ENCODE measurements around the gene RSPH10B. TPM values are rescaled to one million over a fixed set of nuclear protein-coding genes. Genes with fewer than 3 reads are reported as not detected.
A peak's percentile ranks its signal among the peaks of the same experiment; 100 is the strongest.
"Not testable (repeated sequence)": the region's sequence is repeated elsewhere in the genome, so short reads cannot be mapped to it uniquely, and the experiment has no call there.

The RSPH10B gene
- not detected for total RNA-seq

DNA sequence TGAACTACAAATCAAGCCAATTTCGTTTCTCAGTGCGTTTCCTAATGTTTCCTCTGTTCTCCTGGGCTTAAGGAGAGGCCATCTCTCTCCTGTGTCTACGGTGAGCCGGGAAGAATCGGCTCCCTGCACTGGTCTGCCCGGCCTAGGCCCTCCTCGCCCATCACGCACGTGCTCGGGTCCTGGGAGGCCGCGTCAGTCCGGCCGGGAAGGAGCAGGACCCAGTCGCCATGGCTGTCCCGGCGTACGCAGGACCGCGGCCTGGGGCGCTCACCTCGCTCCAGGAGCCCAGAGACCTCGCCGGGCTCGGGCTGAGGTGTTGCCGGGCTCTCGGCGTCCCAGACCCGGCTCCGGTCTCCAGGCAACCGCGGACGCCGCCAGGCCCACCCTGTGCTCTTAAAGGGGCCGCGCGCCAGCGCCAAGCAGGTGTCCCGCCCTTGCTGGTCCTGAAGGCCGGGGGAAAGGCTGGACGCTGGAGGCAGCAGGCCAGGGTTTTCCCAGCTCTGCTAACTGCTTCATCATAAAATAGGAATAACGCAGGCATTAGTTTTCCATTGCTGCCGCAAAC lies at the start of gene RSPH10B:
RSPH10B (minus strand) TSS at position 343 of the 565 bp plus-strand sequence. CDS start 3,573 bp downstream, outside the sequence.
- H3K36me3 ChIP-seq; H3K27ac ChIP-seq (replicated peaks in 1 of 4); H3K9me3 ChIP-seq; DNase-seq (ENCODE audit: extremely low spot score); intact Hi-C loops (cut with DNase I); H3K4me1 ChIP-seq; H3K27me3 ChIP-seq: not testable (repeated sequence)
- WGBS: no CpG with 5 or more reads among the region's 43 CpGs
- H3K4me3 ChIP-seq: peak within 1 kb of the TSS in 2 of 4 donors; percentile 27 to 43

DNA sequence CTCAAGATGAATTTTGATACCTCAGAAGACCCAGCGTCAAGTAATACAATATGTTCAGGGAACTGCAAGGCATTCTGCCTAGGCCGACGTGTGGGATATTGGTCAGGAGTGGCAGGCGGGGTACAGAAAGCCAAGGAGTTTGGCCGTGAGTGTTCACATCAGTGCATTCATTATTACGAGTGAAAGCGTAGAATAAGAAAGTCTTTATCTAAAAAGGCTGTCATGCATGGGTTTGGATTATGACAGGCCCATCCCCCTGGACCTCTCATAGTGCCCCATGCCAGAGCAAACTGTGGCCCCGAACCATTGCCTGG lies 46.1 kb upstream of the RSPH10B start:
- Histone ChIP-seq H3K9me3 (no peaks in the 10 kb centered on the region), H3K4me3 (no peak overlapping the region), H3K4me1 (peaks cover 14 to 32% (median 22%) of the 10 kb centered on the region in 4 donors), H3K27me3 (no peaks in the 10 kb centered on the region), H3K36me3 (peaks cover 38 to 81% (median 70%) of the 10 kb centered on the region in 4 donors), H3K27ac (replicated peaks in 1 of 4) (peak overlapping the region in 2 of 4 donors; percentile 58 to 59)
- 91% methylated on average over 7 of the region's 8 CpGs for WGBS
- TF ChIP-seq EP300 (IDR thresholded peaks at IDR 0.05): no peak
- DNase-seq (ENCODE audit: extremely low spot score): no peak
- intact Hi-C loops (cut with DNase I): no loop called here

DNA sequence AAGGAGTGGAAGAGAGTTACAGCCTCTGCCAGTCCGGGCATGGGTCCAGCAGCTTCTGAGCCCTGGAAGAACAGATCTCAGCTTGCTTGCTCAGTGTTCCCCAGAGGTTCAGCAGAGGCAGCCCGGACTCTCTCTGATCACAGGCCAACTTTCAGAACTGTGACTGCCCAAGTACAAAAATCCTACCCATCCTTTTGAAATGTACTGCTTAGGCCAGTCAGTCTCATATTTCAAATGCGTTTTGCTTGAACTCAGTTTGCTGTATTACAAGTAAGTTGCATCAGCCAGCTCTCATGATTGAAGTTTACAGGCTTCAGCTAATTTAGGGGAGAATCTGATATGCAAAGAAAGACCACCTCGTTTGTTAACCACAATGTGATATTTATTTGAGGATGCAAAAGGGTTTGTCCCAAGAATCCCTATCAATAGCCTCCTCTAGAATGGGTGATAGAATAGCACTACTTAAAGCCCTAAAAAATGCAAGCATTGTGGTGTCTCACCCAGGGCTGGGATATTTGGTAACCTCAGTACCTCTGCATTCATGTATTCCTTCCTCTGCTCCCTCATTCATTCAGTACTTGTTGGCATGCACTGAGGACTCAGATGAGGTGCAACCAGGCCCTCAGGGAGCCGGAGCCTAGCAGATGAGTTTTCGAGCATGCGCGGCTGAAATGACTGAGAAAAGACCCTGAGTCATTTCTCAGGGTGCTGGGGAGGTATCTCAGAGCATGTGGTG lies 45.6 kb upstream of the RSPH10B start:
- Histone ChIP-seq H3K36me3 (peaks cover 34 to 77% (median 66%) of the 10 kb centered on the region in 4 donors), H3K9me3 (no peaks in the 10 kb centered on the region), H3K27ac (replicated peaks in 1 of 4) (peak overlapping the region; percentile 37 to 59 (median 56)), H3K4me3 (no peak overlapping the region), H3K27me3 (no peaks in the 10 kb centered on the region), H3K4me1 (peaks cover 14 to 34% (median 25%) of the 10 kb centered on the region in 4 donors)
- intact Hi-C loops (cut with DNase I): no loop called here
- TF ChIP-seq, protein P1, sequence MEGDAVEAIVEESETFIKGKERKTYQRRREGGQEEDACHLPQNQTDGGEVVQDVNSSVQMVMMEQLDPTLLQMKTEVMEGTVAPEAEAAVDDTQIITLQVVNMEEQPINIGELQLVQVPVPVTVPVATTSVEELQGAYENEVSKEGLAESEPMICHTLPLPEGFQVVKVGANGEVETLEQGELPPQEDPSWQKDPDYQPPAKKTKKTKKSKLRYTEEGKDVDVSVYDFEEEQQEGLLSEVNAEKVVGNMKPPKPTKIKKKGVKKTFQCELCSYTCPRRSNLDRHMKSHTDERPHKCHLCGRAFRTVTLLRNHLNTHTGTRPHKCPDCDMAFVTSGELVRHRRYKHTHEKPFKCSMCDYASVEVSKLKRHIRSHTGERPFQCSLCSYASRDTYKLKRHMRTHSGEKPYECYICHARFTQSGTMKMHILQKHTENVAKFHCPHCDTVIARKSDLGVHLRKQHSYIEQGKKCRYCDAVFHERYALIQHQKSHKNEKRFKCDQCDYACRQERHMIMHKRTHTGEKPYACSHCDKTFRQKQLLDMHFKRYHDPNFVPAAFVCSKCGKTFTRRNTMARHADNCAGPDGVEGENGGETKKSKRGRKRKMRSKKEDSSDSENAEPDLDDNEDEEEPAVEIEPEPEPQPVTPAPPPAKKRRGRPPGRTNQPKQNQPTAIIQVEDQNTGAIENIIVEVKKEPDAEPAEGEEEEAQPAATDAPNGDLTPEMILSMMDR (IDR thresholded peaks at IDR 0.05): no peak
- TF ChIP-seq POLR2A (IDR thresholded peaks at IDR 0.05; ENCODE audit: low read depth) (no peak), POLR2AphosphoS5 (IDR thresholded peaks at IDR 0.05) (no peak), EP300 (IDR thresholded peaks at IDR 0.05) (no peak)
- 68% methylated on average over 8 of the region's 8 CpGs for WGBS
- no peak for DNase-seq (ENCODE audit: extremely low spot score)

DNA sequence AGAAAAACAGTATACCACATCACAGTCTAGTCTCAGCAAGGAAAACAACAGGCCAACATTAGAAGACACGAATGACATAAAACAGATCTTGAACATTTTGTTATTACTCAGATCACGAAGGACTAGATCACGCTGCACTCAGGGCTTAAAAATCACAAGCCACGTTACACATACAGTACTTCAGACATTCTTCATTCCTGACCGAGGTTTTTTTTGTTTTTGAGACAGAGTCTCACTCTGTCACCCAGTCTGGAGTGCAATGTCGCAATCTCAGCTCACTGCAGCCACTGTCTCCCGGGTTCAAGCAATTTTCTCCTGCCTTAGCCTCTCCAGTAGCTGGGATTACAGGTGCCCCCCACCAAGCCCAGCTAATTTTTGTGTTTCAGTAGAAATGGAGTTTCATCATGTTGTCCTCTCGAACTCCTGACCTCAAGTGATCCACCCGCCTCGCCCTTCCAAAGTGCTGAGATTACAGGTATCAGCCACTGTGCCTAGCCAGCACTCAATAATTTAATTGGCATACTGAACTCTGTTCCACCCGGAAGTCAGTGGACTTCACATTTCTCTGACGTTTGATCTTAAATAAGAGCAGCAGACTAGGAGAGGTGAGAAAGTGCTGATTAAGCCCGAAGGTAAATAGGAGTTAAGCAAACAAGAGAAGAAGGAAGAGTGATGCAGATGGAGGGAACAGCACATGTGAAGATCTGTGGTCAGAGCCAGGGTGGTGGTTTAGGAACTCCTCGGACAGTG lies 42.0 kb upstream of the RSPH10B start:
- H3K27ac ChIP-seq (replicated peaks in 1 of 4): no peak overlapping the region
- no peak overlapping the region for H3K4me3 ChIP-seq
- TF ChIP-seq POLR2AphosphoS5 (IDR thresholded peaks at IDR 0.05) (no peak), EP300 (IDR thresholded peaks at IDR 0.05) (no peak), POLR2A (IDR thresholded peaks at IDR 0.05; ENCODE audit: low read depth) (no peak)
- TF ChIP-seq, protein P1 (IDR thresholded peaks at IDR 0.05): no peak
- H3K9me3 ChIP-seq: no peaks in the 10 kb centered on the region
- H3K36me3 ChIP-seq: peaks cover 5 to 45% (median 32%) of the 10 kb centered on the region in 4 donors
- WGBS: 83% methylated on average over 14 of the region's 14 CpGs
- peaks cover 29 to 58% (median 50%) of the 10 kb centered on the region in 4 donors for H3K4me1 ChIP-seq
- no peak for DNase-seq (ENCODE audit: extremely low spot score)
- H3K27me3 ChIP-seq: no peaks in the 10 kb centered on the region
- intact Hi-C loops (cut with DNase I): no loop called here

DNA sequence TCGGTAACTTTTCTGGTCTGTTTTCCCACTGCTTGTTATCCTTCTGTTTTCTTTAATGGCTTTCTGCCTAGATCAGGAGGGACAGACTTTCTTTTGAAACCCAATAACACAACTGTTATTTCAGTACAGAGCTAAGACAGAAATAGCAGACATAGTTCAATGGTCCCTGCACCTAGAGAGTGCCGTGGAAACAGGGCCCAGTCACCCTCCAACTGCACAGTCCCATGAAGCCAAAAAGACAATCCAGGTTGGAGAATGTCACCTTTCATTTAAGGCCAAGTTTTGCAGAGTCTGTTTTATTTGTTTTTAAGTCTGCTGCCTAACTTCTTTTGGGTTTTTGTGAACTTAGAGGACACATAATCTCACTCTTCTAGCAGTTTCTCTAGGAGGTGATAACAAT lies 41.1 kb upstream of the RSPH10B start:
- no peak for TF ChIP-seq EP300 (IDR thresholded peaks at IDR 0.05)
- TF ChIP-seq POLR2A (IDR thresholded peaks at IDR 0.05; ENCODE audit: low read depth): no peak
- TF ChIP-seq POLR2AphosphoS5 (IDR thresholded peaks at IDR 0.05): no peak
- TF ChIP-seq, protein P1 (IDR thresholded peaks at IDR 0.05): no peak
- peaks cover 31 to 63% (median 51%) of the 10 kb centered on the region in 4 donors for H3K4me1 ChIP-seq
- no peak overlapping the region for H3K27ac ChIP-seq (replicated peaks in 1 of 4)
- H3K36me3 ChIP-seq: peaks cover 4 to 35% (median 23%) of the 10 kb centered on the region in 4 donors
- 89% methylated on average over 2 of the region's 2 CpGs for WGBS
- no peaks in the 10 kb centered on the region for H3K9me3 ChIP-seq
- no peaks in the 10 kb centered on the region for H3K27me3 ChIP-seq
- intact Hi-C loops (cut with DNase I): no loop called here
- DNase-seq (ENCODE audit: extremely low spot score): no peak
- H3K4me3 ChIP-seq: no peak overlapping the region

DNA sequence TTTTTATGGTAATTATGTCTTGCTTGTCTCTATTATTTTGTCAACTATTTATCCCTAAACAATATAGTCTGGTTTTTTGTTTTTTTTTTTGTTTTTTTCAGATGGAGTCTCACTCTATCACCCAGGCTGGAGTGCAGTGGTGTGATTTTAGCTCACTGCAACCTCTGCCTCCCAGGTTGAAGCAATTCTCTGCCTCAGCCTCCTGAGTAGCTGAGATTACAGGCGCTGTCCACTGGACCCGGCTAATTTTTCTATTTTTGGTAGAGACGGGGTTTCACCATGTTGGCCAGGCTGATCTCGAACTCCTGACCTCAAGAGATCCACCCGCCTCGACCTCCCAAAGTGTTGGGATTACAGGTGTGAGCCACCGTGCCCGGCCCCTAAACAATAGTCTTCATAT lies 39.9 kb upstream of the RSPH10B start:
- intact Hi-C loops (cut with DNase I): not testable (repeated sequence)
- peaks cover 22 to 52% (median 39%) of the 10 kb centered on the region in 4 donors for H3K4me1 ChIP-seq
- H3K27ac ChIP-seq (replicated peaks in 1 of 4): peak overlapping the region in 3 of 4 donors; percentile 88 to 99 (median 92)

More for the DNA sequence above, 39.9 kb upstream of the RSPH10B start:
- Histone ChIP-seq H3K36me3 (peaks cover 0 to 24% (median 13%) of the 10 kb centered on the region in 4 donors), H3K4me3 (peak overlapping the region in 1 of 4 donors; percentile 80)
- 72% methylated on average over 8 of the region's 8 CpGs for WGBS
- not testable (repeated sequence) for DNase-seq (ENCODE audit: extremely low spot score); H3K27me3 ChIP-seq; H3K9me3 ChIP-seq

Measured in esophagus muscularis mucosa (tissue), 4 donors.